DOHH2 (cell line): ENCODE measurements around the gene SYNJ2.

Source experiments
- CTCF ChIP-seq: fragments of 200-600 bp; sonication (generic); IDR thresholded peaks from one replicate; pipeline ENCODE4 v1.5.1; 2014; ENCODE audit warnings: antibody characterized with exemption, mild to moderate bottlenecking, low read depth, low read length; ENCODE audit not compliant: poor library complexity, severe bottlenecking
- EZH2phosphoT487 ChIP-seq: fragments of 200-600 bp; sonication (generic); IDR thresholded peaks from 2 replicates; pipeline ENCODE4 v1.6.1; 2017; ENCODE audit warnings: borderline replicate concordance, mild to moderate bottlenecking, antibody characterized with exemption, low read length, moderate library complexity, mixed read lengths

DNA sequence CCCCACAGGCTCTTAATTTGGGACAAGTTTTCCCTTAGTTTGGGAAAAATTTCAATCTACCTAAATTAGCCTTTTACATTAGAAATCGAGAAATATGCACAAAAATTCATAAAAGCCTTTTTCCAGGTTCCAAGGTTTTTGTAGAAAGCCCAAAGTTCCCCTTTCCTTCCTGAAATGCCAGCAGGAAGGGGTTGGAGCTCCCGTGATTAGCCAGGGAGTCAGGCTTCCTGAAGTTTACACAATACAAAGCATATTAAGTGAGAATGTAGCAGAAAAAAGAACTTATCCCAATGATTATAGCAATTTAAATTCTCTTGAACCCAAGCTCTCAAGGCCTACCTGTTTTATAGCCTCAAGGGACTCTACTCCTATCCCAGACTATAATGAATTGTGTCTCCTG lies 39.1 kb downstream of the SYNJ2 start:
- TF ChIP-seq CTCF (no peak), EZH2phosphoT487 (no peak)
